ENCODE data around the gene FPGS.

- TF ChIP-seq, protein P1, sequence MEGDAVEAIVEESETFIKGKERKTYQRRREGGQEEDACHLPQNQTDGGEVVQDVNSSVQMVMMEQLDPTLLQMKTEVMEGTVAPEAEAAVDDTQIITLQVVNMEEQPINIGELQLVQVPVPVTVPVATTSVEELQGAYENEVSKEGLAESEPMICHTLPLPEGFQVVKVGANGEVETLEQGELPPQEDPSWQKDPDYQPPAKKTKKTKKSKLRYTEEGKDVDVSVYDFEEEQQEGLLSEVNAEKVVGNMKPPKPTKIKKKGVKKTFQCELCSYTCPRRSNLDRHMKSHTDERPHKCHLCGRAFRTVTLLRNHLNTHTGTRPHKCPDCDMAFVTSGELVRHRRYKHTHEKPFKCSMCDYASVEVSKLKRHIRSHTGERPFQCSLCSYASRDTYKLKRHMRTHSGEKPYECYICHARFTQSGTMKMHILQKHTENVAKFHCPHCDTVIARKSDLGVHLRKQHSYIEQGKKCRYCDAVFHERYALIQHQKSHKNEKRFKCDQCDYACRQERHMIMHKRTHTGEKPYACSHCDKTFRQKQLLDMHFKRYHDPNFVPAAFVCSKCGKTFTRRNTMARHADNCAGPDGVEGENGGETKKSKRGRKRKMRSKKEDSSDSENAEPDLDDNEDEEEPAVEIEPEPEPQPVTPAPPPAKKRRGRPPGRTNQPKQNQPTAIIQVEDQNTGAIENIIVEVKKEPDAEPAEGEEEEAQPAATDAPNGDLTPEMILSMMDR (IDR thresholded peaks at IDR 0.05), result peak; percentile 22 to 49 (median 31)
- TF ChIP-seq POLR2AphosphoS5 (IDR thresholded peaks at IDR 0.05) (peak in 1 of 3 donors; percentile 10), POLR2A (IDR thresholded peaks at IDR 0.05) (no peak)
Measured at GRCh38 chr9:127763918-127764384, 38.7 kb upstream of the FPGS start.
